Fibroblast of lung (primary cell): ENCODE measurements around the gene IGF1R.

Experiments
- EZH2 ChIP-seq: IDR thresholded peaks from 2 replicates; pipeline ENCODE4 v1.5.1; 2012; ENCODE audit warnings: low read length, control low read depth, mild to moderate bottlenecking; ENCODE audit errors: missing control alignments
- TF ChIP-seq, protein P1 (sequence below), 2 donors: IDR thresholded peaks in 1 of 2; conservative IDR thresholded peaks in 1 of 2; 1 replicate in 1 of 2; 2 replicates in 1 of 2; pipeline ENCODE4 v1.5.1; 2011 to 2012; ENCODE audit warnings: low read length in 2 of 2, control low read depth in 1 of 2, inconsistent platforms in 1 of 2, low read depth in 1 of 2, mild to moderate bottlenecking in 1 of 2

- TF ChIP-seq, protein P1, sequence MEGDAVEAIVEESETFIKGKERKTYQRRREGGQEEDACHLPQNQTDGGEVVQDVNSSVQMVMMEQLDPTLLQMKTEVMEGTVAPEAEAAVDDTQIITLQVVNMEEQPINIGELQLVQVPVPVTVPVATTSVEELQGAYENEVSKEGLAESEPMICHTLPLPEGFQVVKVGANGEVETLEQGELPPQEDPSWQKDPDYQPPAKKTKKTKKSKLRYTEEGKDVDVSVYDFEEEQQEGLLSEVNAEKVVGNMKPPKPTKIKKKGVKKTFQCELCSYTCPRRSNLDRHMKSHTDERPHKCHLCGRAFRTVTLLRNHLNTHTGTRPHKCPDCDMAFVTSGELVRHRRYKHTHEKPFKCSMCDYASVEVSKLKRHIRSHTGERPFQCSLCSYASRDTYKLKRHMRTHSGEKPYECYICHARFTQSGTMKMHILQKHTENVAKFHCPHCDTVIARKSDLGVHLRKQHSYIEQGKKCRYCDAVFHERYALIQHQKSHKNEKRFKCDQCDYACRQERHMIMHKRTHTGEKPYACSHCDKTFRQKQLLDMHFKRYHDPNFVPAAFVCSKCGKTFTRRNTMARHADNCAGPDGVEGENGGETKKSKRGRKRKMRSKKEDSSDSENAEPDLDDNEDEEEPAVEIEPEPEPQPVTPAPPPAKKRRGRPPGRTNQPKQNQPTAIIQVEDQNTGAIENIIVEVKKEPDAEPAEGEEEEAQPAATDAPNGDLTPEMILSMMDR (conservative IDR thresholded peaks at IDR 0.05 in 1 of 2, IDR thresholded peaks at IDR 0.05 in 1 of 2; ENCODE audit: low read depth in 1 of 2, low read length in 2 of 2), result no peak
- no peak for TF ChIP-seq EZH2
Measured at GRCh38 chr15:98868564-98868963, 220.2 kb downstream of the IGF1R start.
